ENCODE data around the gene DMKN. TPM values are rescaled to one million over a fixed set of nuclear protein-coding genes. Genes with fewer than 3 reads are reported as not detected.
A peak's percentile ranks its signal among the peaks of the same experiment; 100 is the strongest.

The DMKN gene
- total and polyA plus RNA-seq, 9 of the 15 experiments (the other 6 are each of a cell fraction or from before 2014, with no cell fraction given) = 0.36 to 0.53 TPM; not detected in 7

DNA sequence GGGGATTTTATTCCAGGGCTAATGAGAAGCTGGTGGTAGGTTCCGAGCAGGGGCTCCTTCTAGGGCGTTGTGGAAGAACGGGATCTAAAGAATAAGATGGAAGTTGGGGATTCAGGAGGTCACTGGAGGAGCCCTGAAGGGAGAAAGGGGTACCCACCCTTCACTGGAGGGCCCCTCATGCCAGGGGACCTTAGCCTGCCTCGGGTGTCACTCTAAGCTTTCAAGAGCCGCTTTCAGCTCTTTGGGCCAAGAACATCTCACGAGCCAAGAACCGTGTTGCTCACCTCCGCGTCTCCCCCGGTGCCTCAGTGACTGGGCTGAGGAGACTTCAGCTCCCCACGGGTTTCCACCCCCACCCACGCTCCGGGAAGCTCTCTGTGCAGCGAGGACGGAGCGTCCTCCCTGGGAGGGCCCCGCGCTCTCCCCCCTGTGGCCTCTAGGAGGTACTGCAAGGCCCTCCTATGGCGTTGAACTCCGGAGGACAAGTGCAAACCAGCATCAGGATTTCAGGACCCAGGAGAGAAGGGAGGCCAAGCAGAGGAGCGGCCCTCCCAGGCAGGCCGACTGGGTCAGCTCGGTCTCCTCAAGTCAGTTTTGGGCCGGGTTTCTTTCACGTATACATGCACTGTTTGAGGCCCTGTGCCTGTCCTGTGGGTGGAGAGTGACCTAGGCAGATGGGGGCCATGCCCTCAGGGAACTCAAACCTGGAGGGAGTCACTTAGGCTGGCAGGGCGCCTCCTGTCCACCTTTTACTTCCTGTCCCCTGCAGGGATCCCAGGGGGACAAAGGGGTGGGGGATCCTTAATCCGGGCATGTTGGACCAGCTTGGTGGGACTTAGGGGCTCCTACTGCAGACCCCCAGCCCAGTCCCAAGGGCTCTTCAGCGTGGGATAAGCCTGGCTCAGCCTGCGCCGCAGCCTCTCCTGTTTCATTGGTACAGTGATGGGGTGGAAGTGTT is 18.1 kb downstream of the DMKN start:
- Histone ChIP-seq H3K9me1 (ENCODE audit: control insufficient read depth, insufficient read depth, low read length) (no peaks in the 10 kb centered on the region), H3K9ac (ENCODE audit: insufficient read depth in 1 of 2, low read depth in 2 of 2, low read length in 2 of 2) (peak overlapping the region in 1 of 2 experiments; percentile 13; a peak in 1 of 4 replicates), H2AFZ (ENCODE audit: low read depth, low read length) (peak overlapping the region; percentile 59), H3K4me1 (replicated peaks in 1 of 2; ENCODE audit: control insufficient read depth in 2 of 2, insufficient read depth in 2 of 2, low read length in 2 of 2) (peaks cover 9 to 20% of the 10 kb centered on the region in 2 experiments; a peak in 4 of 5 replicates), H4K20me1 (replicated peaks; ENCODE audit: control insufficient read depth, insufficient read depth, low read length) (peaks cover 6% of the 10 kb centered on the region; the same call in 1 of the 2 replicates), H3K36me3 (ENCODE audit: control insufficient read depth, insufficient read depth, low read length) (no peaks in the 10 kb centered on the region), H3K27me3 (ENCODE audit: control insufficient read depth in 2 of 2, insufficient read depth in 2 of 2, low read length in 2 of 2) (peaks cover 32 to 78% of the 10 kb centered on the region in 2 experiments), H3K27ac (ENCODE audit: extremely low read depth, low read depth, low read length) (no peak overlapping the region), H3K79me2 (ENCODE audit: control insufficient read depth, insufficient read depth, low read length) (no peaks in the 10 kb centered on the region), H3K9me3 (replicated peaks; ENCODE audit: control insufficient read depth, insufficient read depth, low read depth, low read length) (no peaks in the 10 kb centered on the region), H3K4me2 (ENCODE audit: insufficient read depth, low read length) (peak overlapping the region; percentile 43), H3K4me3 (no peak overlapping the region)
- in situ Hi-C loops (cut with MboI) = no loop called here
- ATAC-seq = peak; percentile 97
- ChIA-PET POLR2A (interaction anchor here (0.6 to 1.1 kb wide), 10 partner anchors 9 to 244 kb away, joined by 3 to 5 read pairs (median 3); no protein-coding TSS in a partner anchor), CTCF (ENCODE audit: low intra/inter-chr PET ratio) (interaction anchor here (0.7 to 2.3 kb wide), 5 partner anchors 69 to 330 kb away, joined by 3 to 17 read pairs (median 3); partner anchors contain the start of gene USF2)
- peak; percentile 95 for FAIRE-seq
- no TSS peak for BruUV-seq (replicated peaks)
- intact Hi-C loops (cut with micrococcal nuclease) = loop anchor here (1.0 kb wide), 1 partner anchor 143 kb away; no protein-coding TSS in a partner anchor
- WGBS (ENCODE audit: insufficient coverage, low coverage, missing lambda C conversion rate) = 4% methylated on average over 30 of the region's 30 CpGs
- peak; percentile 78 to 94 (median 89) for DNase-seq (ENCODE audit: extremely low read depth in 1 of 4, low spot score in 3 of 4)
- TF ChIP-seq SMC3 (conservative IDR thresholded peaks at IDR 0.05; ENCODE audit: insufficient read depth, low read depth, low read length) (peak; percentile 93), RAD21 (CRISPR knock-in tag; conservative IDR thresholded peaks at IDR 0.05 in 1 of 2, IDR thresholded peaks at IDR 0.05 in 1 of 2) (peak; percentile 72 to 87), XRCC5 (IDR thresholded peaks at IDR 0.05; ENCODE audit: low read depth, low read length) (0 out of 2 replicates have a peak, but pooled peaks have one; percentile 24), TAL1 (IDR thresholded peaks at IDR 0.05) (no peak), STAG1 (CRISPR knock-in tag; IDR thresholded peaks at IDR 0.05; ENCODE audit: borderline replicate concordance) (peak; percentile 51; the same call in 1 of the 2 replicates), POLR2G (IDR thresholded peaks at IDR 0.05; ENCODE audit: low read depth, low read length) (no peak), MYNN (IDR thresholded peaks at IDR 0.05) (0 out of 2 replicates have a peak, but pooled peaks have one; percentile 15), MYNN (CRISPR knock-in tag; IDR thresholded peaks at IDR 0.05) (no peak), ZNF507 (tag; conservative IDR thresholded peaks at IDR 0.05) (no peak)
- TF ChIP-seq, protein P1, sequence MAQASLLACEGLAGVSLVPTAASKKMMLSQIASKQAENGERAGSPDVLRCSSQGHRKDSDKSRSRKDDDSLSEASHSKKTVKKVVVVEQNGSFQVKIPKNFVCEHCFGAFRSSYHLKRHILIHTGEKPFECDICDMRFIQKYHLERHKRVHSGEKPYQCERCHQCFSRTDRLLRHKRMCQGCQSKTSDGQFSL (CRISPR knock-in tag; IDR thresholded peaks at IDR 0.05) = 0 out of 2 replicates have a peak, but pooled peaks have one; percentile 33
- TF ChIP-seq, protein P1 (tag; IDR thresholded peaks at IDR 0.05) = 0 out of 4 replicates have a peak, but pooled peaks of 1 of the 2 experiments have one; percentile 21
- TF ChIP-seq, protein P2, sequence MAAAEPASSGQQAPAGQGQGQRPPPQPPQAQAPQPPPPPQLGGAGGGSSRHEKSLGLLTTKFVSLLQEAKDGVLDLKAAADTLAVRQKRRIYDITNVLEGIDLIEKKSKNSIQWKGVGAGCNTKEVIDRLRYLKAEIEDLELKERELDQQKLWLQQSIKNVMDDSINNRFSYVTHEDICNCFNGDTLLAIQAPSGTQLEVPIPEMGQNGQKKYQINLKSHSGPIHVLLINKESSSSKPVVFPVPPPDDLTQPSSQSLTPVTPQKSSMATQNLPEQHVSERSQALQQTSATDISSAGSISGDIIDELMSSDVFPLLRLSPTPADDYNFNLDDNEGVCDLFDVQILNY (CRISPR knock-in tag; IDR thresholded peaks at IDR 0.05) = no peak
- TF ChIP-seq, protein P3, sequence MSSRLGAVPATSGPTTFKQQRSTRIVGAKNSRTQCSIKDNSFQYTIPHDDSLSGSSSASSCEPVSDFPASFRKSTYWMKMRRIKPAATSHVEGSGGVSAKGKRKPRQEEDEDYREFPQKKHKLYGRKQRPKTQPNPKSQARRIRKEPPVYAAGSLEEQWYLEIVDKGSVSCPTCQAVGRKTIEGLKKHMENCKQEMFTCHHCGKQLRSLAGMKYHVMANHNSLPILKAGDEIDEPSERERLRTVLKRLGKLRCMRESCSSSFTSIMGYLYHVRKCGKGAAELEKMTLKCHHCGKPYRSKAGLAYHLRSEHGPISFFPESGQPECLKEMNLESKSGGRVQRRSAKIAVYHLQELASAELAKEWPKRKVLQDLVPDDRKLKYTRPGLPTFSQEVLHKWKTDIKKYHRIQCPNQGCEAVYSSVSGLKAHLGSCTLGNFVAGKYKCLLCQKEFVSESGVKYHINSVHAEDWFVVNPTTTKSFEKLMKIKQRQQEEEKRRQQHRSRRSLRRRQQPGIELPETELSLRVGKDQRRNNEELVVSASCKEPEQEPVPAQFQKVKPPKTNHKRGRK (tag; IDR thresholded peaks at IDR 0.05) = no peak
- TF ChIP-seq, protein P4, sequence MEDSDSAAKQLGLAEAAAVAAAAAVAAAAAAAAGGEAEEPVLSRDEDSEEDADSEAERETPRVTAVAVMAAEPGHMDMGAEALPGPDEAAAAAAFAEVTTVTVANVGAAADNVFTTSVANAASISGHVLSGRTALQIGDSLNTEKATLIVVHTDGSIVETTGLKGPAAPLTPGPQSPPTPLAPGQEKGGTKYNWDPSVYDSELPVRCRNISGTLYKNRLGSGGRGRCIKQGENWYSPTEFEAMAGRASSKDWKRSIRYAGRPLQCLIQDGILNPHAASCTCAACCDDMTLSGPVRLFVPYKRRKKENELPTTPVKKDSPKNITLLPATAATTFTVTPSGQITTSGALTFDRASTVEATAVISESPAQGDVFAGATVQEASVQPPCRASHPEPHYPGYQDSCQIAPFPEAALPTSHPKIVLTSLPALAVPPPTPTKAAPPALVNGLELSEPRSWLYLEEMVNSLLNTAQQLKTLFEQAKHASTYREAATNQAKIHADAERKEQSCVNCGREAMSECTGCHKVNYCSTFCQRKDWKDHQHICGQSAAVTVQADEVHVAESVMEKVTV (CRISPR knock-in tag; IDR thresholded peaks at IDR 0.05) = peak; percentile 60
